GM23338 (cell line): ENCODE data around the gene DPM1. TPM values are rescaled to one million over a fixed set of nuclear protein-coding genes. Genes with fewer than 3 reads are reported as not detected.

Experiments used
- ATAC-seq: fragments of 200-7000 bp; cut with Tn5 transposase; 3 replicates; pipeline ENCODE4 v1.9.1; 2020
- DNase-seq: peaks from one replicate; pipeline ENCODE4 v3.0.0-alpha.2; 2015; ENCODE audit warnings: low spot score
- H2AFZ ChIP-seq: fragments of 200-600 bp; sonication (generic); 2 replicates; pipeline ENCODE4 v1.8.0; 2016; ENCODE audit warnings: antibody characterized with exemption, mild to moderate bottlenecking, moderate library complexity
- H3F3A ChIP-seq: fragments of 200-600 bp; sonication (generic); replicated peaks from 2 replicates; pipeline ENCODE4 v1.8.0; 2017; ENCODE audit warnings: antibody characterized with exemption, mixed run types, low read depth
- H3K27ac ChIP-seq: fragments of 200-600 bp; sonication (generic); 2 replicates; pipeline ENCODE4 v1.6.1; 2016; ENCODE audit warnings: low read depth
- H3K27me3 ChIP-seq: fragments of 200-600 bp; sonication (generic); 2 replicates; pipeline ENCODE4 v1.8.0; 2016; ENCODE audit warnings: mild to moderate bottlenecking, mixed run types, moderate library complexity; ENCODE audit not compliant: insufficient read depth
- H3K36me3 ChIP-seq: fragments of 200-600 bp; sonication (generic); 2 replicates; pipeline ENCODE4 v1.8.0; 2016; ENCODE audit warnings: mild to moderate bottlenecking; ENCODE audit not compliant: insufficient read depth
- H3K4me1 ChIP-seq: fragments of 200-600 bp; sonication (generic); 2 replicates; pipeline ENCODE4 v1.8.0; 2016; ENCODE audit warnings: mild to moderate bottlenecking, moderate library complexity; ENCODE audit not compliant: insufficient read depth
- H3K4me2 ChIP-seq: fragments of 200-600 bp; sonication (generic); 2 replicates; pipeline ENCODE4 v1.7.1; 2017; ENCODE audit warnings: mixed run types
- H3K4me3 ChIP-seq: fragments of 200-600 bp; sonication (generic); 2 replicates; pipeline ENCODE4 v1.6.1; 2016; ENCODE audit warnings: mixed run types
- H3K79me2 ChIP-seq: fragments of 200-600 bp; sonication (generic); replicated peaks from 2 replicates; pipeline ENCODE4 v1.8.0; 2017; ENCODE audit warnings: mild to moderate bottlenecking; ENCODE audit not compliant: insufficient read depth
- H3K9me2 ChIP-seq: fragments of 200-600 bp; sonication (generic); 2 replicates; pipeline ENCODE4 v1.8.0; 2017; ENCODE audit not compliant: insufficient read depth
- H4K20me1 ChIP-seq: fragments of 200-600 bp; sonication (generic); replicated peaks from 2 replicates; pipeline ENCODE4 v1.8.0; 2017; ENCODE audit warnings: mild to moderate bottlenecking; ENCODE audit not compliant: insufficient read depth
- H3K27ac Mint-ChIP-seq: 2 replicates; pipeline ENCODE4 v1.8.0; 2020; ENCODE audit warnings: inconsistent platforms, mild to moderate bottlenecking, moderate library complexity, mixed read lengths
- H3K27me3 Mint-ChIP-seq: 3 replicates; pipeline ENCODE4 v1.8.0; 2022; ENCODE audit warnings: low read depth, mild to moderate bottlenecking, moderate library complexity, mixed read lengths, inconsistent platforms; ENCODE audit not compliant: insufficient read depth, poor library complexity
- H3K36me3 Mint-ChIP-seq: 3 replicates; pipeline ENCODE4 v1.8.0; 2021; ENCODE audit warnings: low read depth, mild to moderate bottlenecking, inconsistent platforms, moderate library complexity, mixed read lengths
- H3K4me1 Mint-ChIP-seq: 3 replicates; pipeline ENCODE4 v1.8.0; 2020; ENCODE audit warnings: mild to moderate bottlenecking, inconsistent platforms, mixed read lengths
- H3K4me3 Mint-ChIP-seq: 3 replicates; pipeline ENCODE4 v1.8.0; 2021; ENCODE audit warnings: moderate library complexity, mild to moderate bottlenecking, inconsistent platforms, mixed read lengths
- H3K9me3 Mint-ChIP-seq: 3 replicates; pipeline ENCODE4 v1.8.0; 2020; ENCODE audit warnings: moderate library complexity, mild to moderate bottlenecking, inconsistent platforms, mixed read lengths
- CREB1 ChIP-seq: fragments of 250-450 bp; sonication (Bioruptor Pico); IDR thresholded peaks from 2 replicates; pipeline ENCODE4 v1.5.0; 2020; ENCODE audit warnings: low read depth, mild to moderate bottlenecking, moderate library complexity
- CTCF ChIP-seq, 2 experiments: fragments of 200-600 bp in 1 of 2; sonication (generic) in 1 of 2; conservative IDR thresholded peaks; 2 replicates each; pipeline versions ENCODE4 v1.5.1 to v1.6.1; 2016 to 2017; ENCODE audit warnings: antibody characterized with exemption in 2 of 2, low read depth in 2 of 2, mild to moderate bottlenecking in 2 of 2, moderate library complexity in 1 of 2
- EZH2 ChIP-seq: fragments of 200-600 bp; sonication (generic); IDR thresholded peaks from one replicate; pipeline ENCODE4 v1.8.0; 2017; ENCODE audit warnings: antibody characterized with exemption, mild to moderate bottlenecking, low read depth; ENCODE audit not compliant: unreplicated experiment
- EZH2phosphoT487 ChIP-seq: fragments of 200-600 bp; sonication (generic); IDR thresholded peaks from one replicate; pipeline ENCODE4 v1.8.1; 2018; ENCODE audit warnings: antibody characterized with exemption; ENCODE audit not compliant: unreplicated experiment
- JUNB ChIP-seq: IDR thresholded peaks from one replicate; pipeline ENCODE4 v1.6.1; 2016; ENCODE audit warnings: antibody characterized with exemption; ENCODE audit not compliant: unreplicated experiment
- NANOG ChIP-seq: IDR thresholded peaks from 2 replicates; pipeline ENCODE4 v1.6.1; 2016; ENCODE audit warnings: antibody characterized with exemption, borderline replicate concordance
- POLR2AphosphoS5 ChIP-seq: IDR thresholded peaks from 2 replicates; pipeline ENCODE4 v1.6.1; 2016; ENCODE audit warnings: antibody characterized with exemption, low read depth
- STAT1 ChIP-seq: IDR thresholded peaks from one replicate; pipeline ENCODE4 v1.6.1; 2016; ENCODE audit warnings: antibody characterized with exemption; ENCODE audit not compliant: unreplicated experiment
- ZNF114 ChIP-seq: fragments of 250-450 bp; sonication (Bioruptor Pico); IDR thresholded peaks from 2 replicates; pipeline ENCODE4 v1.5.0; 2020; ENCODE audit warnings: mild to moderate bottlenecking, moderate library complexity
- polyA plus RNA-seq: library from polyadenylated mRNA; unstranded; fragments of >200 nt; fragmentation: Nextera tagmentation; extraction: Ambion mirVana; gene quantifications from 2 replicates; pipeline ENCODE4 v1.2.1, GENCODE V29; 2016
- total RNA-seq: library from RNA; depleted of rRNA; stranded (reverse); fragments of >200 nt; shearing (Covaris generic); gene quantifications from 2 replicates; pipeline ENCODE4 v1.2.3, GENCODE V29; 2014
- TF ChIP-seq, protein P1 (sequence below): IDR thresholded peaks from one replicate; pipeline ENCODE4 v1.6.1; 2018; ENCODE audit warnings: antibody characterized with exemption; ENCODE audit not compliant: unreplicated experiment
- TF ChIP-seq, protein P2 (sequence below): IDR thresholded peaks from 2 replicates; pipeline ENCODE4 v1.6.1; 2016; ENCODE audit warnings: antibody characterized with exemption

Gene DPM1
- total and polyA plus RNA-seq, 2 experiments from 2014 or later = 71.7 to 130 TPM

GRCh38 chr20:50983321-50983720 lies 25.0 kb upstream of the DPM1 start:
- no peak for ATAC-seq
- Mint-ChIP-seq H3K4me1 (peaks cover 6% of the 10 kb centered on the region; the same call in 2 of the 3 replicates), H3K9me3 (no peaks in the 10 kb centered on the region; the same call in 2 of the 3 replicates)

DNA sequence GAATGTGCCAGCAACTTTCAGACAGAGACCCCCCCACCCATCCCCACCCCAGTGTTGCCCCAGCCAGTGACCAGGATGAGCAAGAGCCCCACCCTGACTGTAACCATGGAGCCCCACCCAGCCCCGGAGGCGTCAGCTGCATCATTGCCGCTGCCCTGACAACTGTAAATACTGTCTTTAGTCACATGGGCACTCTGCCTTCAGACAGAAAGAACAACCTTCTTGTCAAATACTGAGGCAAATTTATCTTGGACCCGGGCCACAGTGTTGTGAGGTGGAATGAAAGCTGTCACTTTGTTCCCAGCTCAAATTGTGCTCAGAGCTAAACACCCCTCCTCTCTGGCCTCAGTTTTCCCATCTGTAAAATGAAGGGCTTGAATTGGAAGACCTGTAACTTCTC lies 24.0 kb upstream of the DPM1 start:
- Histone ChIP-seq H3K36me3 (no peaks in the 10 kb centered on the region), H3K27me3 (no peaks in the 10 kb centered on the region), H2AFZ (no peak overlapping the region), H3F3A (0 out of 2 replicates have a peak, but pooled peaks cover 2% of the 10 kb centered on the region), H3K9me2 (no peaks in the 10 kb centered on the region), H3K4me2 (no peak overlapping the region), H3K4me1 (no peaks in the 10 kb centered on the region), H3K4me3 (no peak overlapping the region), H4K20me1 (no peaks in the 10 kb centered on the region), H3K79me2 (no peaks in the 10 kb centered on the region), H3K27ac (no peak overlapping the region)
- Mint-ChIP-seq H3K9me3 (no peaks in the 10 kb centered on the region; the same call in 2 of the 3 replicates), H3K4me1 (0 out of 3 replicates have a peak, but pooled peaks cover 4% of the 10 kb centered on the region), H3K27me3 (no peaks in the 10 kb centered on the region), H3K4me3 (no peak overlapping the region), H3K36me3 (no peaks in the 10 kb centered on the region), H3K27ac (no peak overlapping the region)
- ATAC-seq (no peak), DNase-seq (no peak)
- TF ChIP-seq, protein P1, sequence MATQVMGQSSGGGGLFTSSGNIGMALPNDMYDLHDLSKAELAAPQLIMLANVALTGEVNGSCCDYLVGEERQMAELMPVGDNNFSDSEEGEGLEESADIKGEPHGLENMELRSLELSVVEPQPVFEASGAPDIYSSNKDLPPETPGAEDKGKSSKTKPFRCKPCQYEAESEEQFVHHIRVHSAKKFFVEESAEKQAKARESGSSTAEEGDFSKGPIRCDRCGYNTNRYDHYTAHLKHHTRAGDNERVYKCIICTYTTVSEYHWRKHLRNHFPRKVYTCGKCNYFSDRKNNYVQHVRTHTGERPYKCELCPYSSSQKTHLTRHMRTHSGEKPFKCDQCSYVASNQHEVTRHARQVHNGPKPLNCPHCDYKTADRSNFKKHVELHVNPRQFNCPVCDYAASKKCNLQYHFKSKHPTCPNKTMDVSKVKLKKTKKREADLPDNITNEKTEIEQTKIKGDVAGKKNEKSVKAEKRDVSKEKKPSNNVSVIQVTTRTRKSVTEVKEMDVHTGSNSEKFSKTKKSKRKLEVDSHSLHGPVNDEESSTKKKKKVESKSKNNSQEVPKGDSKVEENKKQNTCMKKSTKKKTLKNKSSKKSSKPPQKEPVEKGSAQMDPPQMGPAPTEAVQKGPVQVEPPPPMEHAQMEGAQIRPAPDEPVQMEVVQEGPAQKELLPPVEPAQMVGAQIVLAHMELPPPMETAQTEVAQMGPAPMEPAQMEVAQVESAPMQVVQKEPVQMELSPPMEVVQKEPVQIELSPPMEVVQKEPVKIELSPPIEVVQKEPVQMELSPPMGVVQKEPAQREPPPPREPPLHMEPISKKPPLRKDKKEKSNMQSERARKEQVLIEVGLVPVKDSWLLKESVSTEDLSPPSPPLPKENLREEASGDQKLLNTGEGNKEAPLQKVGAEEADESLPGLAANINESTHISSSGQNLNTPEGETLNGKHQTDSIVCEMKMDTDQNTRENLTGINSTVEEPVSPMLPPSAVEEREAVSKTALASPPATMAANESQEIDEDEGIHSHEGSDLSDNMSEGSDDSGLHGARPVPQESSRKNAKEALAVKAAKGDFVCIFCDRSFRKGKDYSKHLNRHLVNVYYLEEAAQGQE = no peak
- no peak for TF ChIP-seq NANOG
- TF ChIP-seq, protein P2, sequence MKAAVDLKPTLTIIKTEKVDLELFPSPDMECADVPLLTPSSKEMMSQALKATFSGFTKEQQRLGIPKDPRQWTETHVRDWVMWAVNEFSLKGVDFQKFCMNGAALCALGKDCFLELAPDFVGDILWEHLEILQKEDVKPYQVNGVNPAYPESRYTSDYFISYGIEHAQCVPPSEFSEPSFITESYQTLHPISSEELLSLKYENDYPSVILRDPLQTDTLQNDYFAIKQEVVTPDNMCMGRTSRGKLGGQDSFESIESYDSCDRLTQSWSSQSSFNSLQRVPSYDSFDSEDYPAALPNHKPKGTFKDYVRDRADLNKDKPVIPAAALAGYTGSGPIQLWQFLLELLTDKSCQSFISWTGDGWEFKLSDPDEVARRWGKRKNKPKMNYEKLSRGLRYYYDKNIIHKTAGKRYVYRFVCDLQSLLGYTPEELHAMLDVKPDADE = no peak
- TF ChIP-seq CTCF (conservative IDR thresholded peaks at IDR 0.05; ENCODE audit: low read depth in 2 of 2) = no peak
- TF ChIP-seq POLR2AphosphoS5 = no peak
- TF ChIP-seq ZNF114 (CRISPR knock-in tag) = no peak
- TF ChIP-seq STAT1 = no peak
- no peak for TF ChIP-seq EZH2
- no peak for TF ChIP-seq CREB1 (CRISPR knock-in tag)
- no peak for TF ChIP-seq EZH2phosphoT487

More at GRCh38 chr20:50983321-50983720, 25.0 kb upstream of the DPM1 start:
- no peak overlapping the region for H2AFZ ChIP-seq
- H3K4me2 ChIP-seq = no peak overlapping the region
- no peak overlapping the region for H3K27ac Mint-ChIP-seq
- no peaks in the 10 kb centered on the region for H3K4me1 ChIP-seq
- no peaks in the 10 kb centered on the region for H3K9me2 ChIP-seq
- TF ChIP-seq NANOG = no peak
- no peak for TF ChIP-seq CTCF (conservative IDR thresholded peaks at IDR 0.05; ENCODE audit: low read depth in 2 of 2)
- TF ChIP-seq JUNB = no peak
- no peaks in the 10 kb centered on the region for H4K20me1 ChIP-seq
- H3K27ac ChIP-seq = no peak overlapping the region
- H3K27me3 Mint-ChIP-seq = no peaks in the 10 kb centered on the region
- no peak overlapping the region for H3K4me3 ChIP-seq
- H3K4me3 Mint-ChIP-seq = no peak overlapping the region
- no peaks in the 10 kb centered on the region for H3K36me3 Mint-ChIP-seq
- H3F3A ChIP-seq = no peaks in the 10 kb centered on the region
- H3K79me2 ChIP-seq = no peaks in the 10 kb centered on the region
- no peaks in the 10 kb centered on the region for H3K27me3 ChIP-seq
- no peak for DNase-seq
- no peaks in the 10 kb centered on the region for H3K36me3 ChIP-seq
